TTC549 (cell line): ENCODE results near the gene TEC.
A peak's percentile ranks its signal among the peaks of the same experiment; 100 is the strongest.
"Not testable (repeated sequence)": the region's sequence is repeated elsewhere in the genome, so short reads cannot be mapped to it uniquely, and the experiment has no call there.

Source experiments
- FAIRE-seq: peaks from 2 replicates; lab custom pipeline; 2012; peaks lifted over from hg19 to GRCh38; lab: Jason Lieb, UNC

The TEC gene

GRCh38 chr4:48268956-48269860 is at the start of gene TEC:
Gene TEC, minus strand, starts transcription at chr4:48269838. Its CDS starts 41,224 bp downstream, at chr4:48228614.
- FAIRE-seq: no peak

- peak; percentile 64 for FAIRE-seq
Measured at GRCh38 chr4:48315728-48316630, 46.3 kb upstream of the TEC start.

- not testable (repeated sequence) for FAIRE-seq
Measured at GRCh38 chr4:48314746-48315145, 45.1 kb upstream of the TEC start.

- FAIRE-seq: no peak
Measured at GRCh38 chr4:48311896-48312295, 42.3 kb upstream of the TEC start.

GRCh38 chr4:48308901-48309300 is 39.3 kb upstream of the TEC start:
- FAIRE-seq: no peak

GRCh38 chr4:48307528-48307927 is 37.9 kb upstream of the TEC start:
- no peak for FAIRE-seq

GRCh38 chr4:48305508-48305907 is 35.9 kb upstream of the TEC start:
- FAIRE-seq: no peak

- FAIRE-seq: no peak
Measured at GRCh38 chr4:48300004-48300403, 30.4 kb upstream of the TEC start.

- no peak for FAIRE-seq
Measured at GRCh38 chr4:48299560-48299959, 29.9 kb upstream of the TEC start.

GRCh38 chr4:48297256-48297846 is 27.7 kb upstream of the TEC start:
- FAIRE-seq: no peak

GRCh38 chr4:48296365-48296764 is 26.7 kb upstream of the TEC start:
- FAIRE-seq: no peak

- FAIRE-seq: no peak
Measured at GRCh38 chr4:48295116-48295515, 25.5 kb upstream of the TEC start.

GRCh38 chr4:48292218-48292790 is 22.7 kb upstream of the TEC start:
- FAIRE-seq: not testable (repeated sequence)

GRCh38 chr4:48290146-48290772 is 20.6 kb upstream of the TEC start:
- no peak for FAIRE-seq

GRCh38 chr4:48286060-48286459 is 16.4 kb upstream of the TEC start:
- not testable (repeated sequence) for FAIRE-seq

GRCh38 chr4:48285640-48286039 is 16.0 kb upstream of the TEC start:
- not testable (repeated sequence) for FAIRE-seq

- no peak for FAIRE-seq
Measured at GRCh38 chr4:48275686-48276085, 6.0 kb upstream of the TEC start.

GRCh38 chr4:48275247-48275646 is 5.6 kb upstream of the TEC start:
- FAIRE-seq: no peak

- no peak for FAIRE-seq
Measured at GRCh38 chr4:48271626-48272025, 2.0 kb upstream of the TEC start.

- no peak for FAIRE-seq
Measured at GRCh38 chr4:48270951-48271473, 1.4 kb upstream of the TEC start.

GRCh38 chr4:48270523-48270897 is 872 bp upstream of the TEC start:
- no peak for FAIRE-seq
